Measurements from ENCODE around the gene ISLR2. TPM values are rescaled to one million over a fixed set of nuclear protein-coding genes. Genes with fewer than 3 reads are reported as not detected.
"Not testable (repeated sequence)": the region's sequence is repeated elsewhere in the genome, so short reads cannot be mapped to it uniquely, and the experiment has no call there.

ISLR2 gene, protein sequence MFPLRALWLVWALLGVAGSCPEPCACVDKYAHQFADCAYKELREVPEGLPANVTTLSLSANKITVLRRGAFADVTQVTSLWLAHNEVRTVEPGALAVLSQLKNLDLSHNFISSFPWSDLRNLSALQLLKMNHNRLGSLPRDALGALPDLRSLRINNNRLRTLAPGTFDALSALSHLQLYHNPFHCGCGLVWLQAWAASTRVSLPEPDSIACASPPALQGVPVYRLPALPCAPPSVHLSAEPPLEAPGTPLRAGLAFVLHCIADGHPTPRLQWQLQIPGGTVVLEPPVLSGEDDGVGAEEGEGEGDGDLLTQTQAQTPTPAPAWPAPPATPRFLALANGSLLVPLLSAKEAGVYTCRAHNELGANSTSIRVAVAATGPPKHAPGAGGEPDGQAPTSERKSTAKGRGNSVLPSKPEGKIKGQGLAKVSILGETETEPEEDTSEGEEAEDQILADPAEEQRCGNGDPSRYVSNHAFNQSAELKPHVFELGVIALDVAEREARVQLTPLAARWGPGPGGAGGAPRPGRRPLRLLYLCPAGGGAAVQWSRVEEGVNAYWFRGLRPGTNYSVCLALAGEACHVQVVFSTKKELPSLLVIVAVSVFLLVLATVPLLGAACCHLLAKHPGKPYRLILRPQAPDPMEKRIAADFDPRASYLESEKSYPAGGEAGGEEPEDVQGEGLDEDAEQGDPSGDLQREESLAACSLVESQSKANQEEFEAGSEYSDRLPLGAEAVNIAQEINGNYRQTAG
- total RNA-seq (2014; rRNA removed; shearing (Covaris generic)), result not detected in 2 replicates

DNA sequence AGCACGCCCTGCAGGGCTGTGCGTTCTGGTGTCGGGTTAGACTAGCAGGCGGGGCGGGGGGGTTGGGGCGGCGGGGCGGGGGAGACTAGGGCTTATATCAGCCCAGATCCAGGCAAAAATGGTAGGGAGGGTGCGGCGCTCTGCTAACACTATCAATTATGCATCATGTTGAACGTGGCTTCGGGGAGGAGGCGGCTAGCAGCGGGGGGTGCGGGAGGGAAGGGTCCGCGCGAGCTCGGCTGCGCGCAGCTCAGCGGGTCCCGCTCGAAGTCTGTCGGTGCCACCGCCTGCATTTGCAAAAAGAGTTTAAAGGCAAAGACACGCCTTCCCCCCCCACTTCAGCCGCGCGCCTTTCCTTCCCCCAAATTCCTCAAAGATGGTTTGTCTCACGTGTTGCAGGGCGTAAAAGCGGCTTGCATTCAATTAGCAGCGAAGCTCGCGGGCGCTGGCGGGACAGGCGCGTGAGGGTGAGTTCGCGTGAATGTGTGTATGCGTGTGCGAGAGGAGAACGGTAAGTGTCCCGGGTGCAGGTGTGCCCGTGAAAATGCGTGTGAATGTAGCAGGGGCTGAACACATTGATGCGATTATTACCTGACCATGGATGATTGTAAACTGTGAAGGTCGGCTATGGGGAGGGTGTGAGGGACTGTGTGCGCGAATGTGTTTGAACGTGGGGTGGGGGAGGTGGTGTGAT is at the start of gene ISLR2:
Gene ISLR2, plus strand, starts transcription at position 432 of the 694 bp plus-strand sequence. CDS start 2,169 bp downstream, outside the sequence.
- no peak for DNase-seq (ENCODE audit: low spot score)

DNA sequence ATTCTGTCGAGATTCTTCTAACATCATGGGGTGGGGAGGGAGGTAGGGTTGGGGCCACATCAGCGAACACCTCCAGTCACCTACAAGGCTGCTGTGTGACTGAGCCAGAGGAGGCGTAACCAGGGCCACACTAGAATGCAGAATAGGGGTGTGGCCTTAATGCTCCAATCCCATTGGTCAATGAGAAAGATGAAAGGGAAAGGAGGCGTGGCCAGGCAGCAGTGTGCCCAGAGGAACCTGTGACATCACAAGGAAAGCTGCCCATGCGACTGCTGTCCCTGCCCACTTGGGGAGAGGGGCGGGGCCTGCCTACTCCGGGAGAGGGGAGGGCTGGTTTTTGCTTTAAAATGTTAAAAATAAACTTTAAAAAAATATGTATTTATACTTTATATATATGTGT is 47.9 kb upstream of the ISLR2 start, which contains the start of gene GOLGA6A:
Gene GOLGA6A, minus strand, starts transcription at position 101 of the 400 bp plus-strand sequence. Its CDS starts 41 bp downstream, at position 60.
- DNase-seq (ENCODE audit: low spot score), result not testable (repeated sequence)

DNA sequence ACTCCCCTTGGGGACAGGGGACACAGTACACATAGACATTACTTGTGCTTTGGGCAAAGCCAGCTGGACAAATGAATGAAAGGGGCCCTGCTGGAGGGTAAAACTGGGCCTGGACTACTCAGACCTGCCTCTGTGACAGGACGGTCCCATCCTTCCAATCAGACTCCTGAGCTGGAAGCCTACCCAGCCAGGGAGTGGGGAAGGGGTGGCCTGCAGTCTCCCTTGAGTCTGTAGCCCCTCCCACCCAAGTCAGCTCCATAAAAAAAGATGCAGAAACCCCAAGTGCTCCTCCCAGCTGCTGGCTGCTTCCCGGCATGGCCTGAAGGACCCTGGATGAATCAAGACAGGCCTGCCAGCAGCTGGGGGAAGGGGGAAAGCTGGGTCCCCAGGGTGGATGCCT is 35.8 kb upstream of the ISLR2 start:
- DNase-seq (ENCODE audit: low spot score), result not testable (repeated sequence)

DNA sequence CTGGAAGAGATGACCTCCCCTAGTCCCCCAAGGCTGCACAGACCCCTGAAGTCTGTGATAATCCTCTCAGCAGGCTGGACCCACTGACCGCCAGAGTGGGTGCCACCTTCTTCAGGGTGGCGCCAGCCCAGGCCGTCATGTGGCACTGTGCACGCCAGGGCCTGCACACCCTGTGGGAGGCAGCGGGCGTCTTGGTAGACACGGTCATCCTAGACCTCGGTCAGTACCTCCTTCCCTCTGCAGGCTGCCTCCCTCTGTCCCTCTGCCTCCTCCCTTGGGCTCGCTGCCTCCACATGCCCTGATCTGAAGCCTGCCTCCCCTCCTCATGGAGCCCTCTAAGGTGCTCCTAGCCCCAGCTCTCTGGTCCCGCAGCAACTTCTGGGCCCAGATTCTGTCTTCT is 34.8 kb upstream of the ISLR2 start:
- not testable (repeated sequence) for DNase-seq (ENCODE audit: low spot score)

DNA sequence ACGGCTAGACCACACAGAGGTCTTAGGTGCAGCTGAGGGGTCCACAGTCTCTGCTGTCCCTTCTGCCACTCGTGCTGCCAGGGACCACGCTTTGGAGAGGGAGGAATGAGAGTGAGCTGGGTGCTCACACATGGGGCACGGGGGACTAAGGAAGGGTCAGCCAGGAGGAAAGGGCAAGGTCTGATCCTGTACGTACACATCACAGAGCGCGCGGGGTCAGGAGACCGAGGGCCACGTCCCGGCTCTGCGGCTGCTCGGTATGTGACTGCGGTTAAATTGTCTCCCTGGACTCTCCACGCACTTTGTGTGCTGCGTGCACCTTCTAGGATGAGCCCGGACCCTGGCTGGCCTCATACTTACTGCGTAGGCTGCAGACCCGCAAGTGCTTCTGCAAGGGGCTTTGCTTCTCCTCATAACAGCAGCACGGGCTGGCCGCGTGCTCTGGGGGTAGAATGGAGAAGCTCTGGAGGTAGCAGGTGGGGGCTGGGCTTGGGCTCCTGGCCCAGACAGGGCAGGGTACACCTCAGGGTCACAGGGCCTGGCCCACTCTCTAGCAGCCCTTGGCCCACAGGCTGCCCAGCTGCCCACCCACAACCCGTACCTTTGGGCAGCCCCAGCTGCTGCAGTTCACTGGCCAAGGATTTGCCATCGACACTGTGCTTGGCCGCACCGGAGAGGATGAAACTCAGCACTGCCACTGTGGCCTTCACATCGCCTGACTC is 33.5 kb upstream of the ISLR2 start:
- DNase-seq (ENCODE audit: low spot score), result not testable (repeated sequence)

DNA sequence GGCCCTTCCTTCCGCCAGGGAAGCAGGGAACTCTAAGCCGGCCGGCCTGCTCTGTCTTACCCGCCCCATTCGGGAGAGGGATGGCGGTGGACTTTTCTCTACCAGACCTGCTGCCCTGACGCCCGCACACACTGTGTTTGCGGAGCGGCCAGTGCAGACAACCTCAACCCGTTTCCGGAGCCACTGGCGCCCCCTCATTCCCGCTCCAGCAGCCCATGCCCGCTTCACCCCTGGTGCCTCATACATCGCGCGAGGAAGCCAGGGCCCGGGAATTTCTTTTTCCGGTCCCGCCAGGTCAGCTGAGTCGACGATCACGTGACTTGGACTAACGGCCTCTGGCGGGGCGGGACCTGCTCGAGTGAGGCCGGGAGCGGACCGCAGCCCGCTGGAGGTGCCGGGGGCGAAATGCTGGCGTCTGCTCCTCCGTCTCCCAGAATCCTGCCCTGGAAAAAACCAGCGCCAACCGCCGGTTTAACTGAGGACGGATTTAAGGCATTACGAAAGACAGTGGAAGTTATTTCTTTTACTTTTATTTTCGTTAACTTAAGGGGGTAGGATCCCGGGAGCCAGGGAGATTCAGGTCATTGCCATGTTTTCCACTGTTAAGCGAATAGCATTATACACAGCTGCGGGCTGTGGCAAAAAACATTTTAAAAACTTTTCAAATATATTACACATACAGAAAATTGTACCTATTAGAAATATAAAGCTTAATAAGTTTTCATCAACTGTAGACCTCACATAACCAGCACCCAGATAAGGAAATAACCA is 30.2 kb upstream of the ISLR2 start:
- peak; percentile 76 for DNase-seq (ENCODE audit: low spot score)

DNA sequence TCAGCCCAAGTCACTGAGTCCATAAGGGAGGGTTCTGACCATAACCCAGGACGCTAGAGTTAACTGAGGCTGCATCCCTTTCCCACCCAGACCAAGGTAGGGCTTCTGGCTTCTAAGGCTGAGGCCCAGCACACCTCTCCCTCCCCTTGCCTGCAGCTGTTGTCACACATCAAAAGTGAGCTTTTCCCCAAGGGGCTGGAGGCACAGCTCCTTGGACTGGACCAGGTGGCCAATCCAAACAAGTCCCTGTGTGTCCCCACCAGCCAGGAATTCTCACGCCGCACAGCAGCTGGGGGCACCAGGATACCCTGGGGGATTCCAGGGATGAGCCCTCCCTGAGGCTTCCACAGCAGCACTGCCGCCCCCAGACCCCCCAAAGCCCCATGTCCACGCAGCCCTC is 22.3 kb upstream of the ISLR2 start:
- DNase-seq (ENCODE audit: low spot score), result no peak

DNA sequence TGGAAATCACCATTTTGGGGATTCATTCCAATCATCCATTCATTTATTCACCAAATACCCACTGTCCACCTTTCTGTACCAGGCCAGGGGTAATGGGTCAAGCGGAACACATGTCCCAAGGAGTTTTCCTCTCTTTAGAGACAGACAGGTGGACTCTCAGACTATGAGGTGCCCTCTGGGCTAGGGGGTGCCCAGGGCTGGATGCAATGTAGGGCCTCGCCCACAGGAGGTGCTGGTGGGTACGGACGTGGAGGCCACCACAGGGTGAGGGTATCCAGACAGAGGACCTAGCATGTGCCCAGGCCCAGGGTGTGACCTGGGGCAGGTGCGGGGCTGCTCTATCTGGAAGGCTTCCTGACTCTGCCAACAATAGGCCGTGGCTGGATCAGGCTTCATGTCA is 21.8 kb upstream of the ISLR2 start:
- not testable (repeated sequence) for DNase-seq (ENCODE audit: low spot score)

DNA sequence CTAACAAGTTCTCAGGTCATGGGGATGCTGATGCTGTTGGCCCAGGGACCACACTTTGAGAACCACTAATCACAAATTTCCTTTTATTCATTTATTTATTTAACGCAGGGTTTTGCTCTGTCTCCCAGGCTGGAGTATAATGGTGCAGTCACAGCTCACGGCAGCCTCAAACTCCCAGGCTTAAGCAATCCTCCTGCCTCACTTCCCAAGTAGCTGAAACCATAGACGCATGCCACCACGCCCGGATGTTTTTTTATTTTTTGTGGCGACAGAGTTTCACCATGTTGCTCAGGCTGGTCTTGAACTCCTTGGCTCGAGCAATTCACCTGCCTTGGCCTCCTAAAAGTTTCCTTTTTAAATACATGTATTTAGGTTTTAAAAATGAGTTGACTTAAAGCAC is 20.7 kb upstream of the ISLR2 start:
- peak; percentile 11 for DNase-seq (ENCODE audit: low spot score)

DNA sequence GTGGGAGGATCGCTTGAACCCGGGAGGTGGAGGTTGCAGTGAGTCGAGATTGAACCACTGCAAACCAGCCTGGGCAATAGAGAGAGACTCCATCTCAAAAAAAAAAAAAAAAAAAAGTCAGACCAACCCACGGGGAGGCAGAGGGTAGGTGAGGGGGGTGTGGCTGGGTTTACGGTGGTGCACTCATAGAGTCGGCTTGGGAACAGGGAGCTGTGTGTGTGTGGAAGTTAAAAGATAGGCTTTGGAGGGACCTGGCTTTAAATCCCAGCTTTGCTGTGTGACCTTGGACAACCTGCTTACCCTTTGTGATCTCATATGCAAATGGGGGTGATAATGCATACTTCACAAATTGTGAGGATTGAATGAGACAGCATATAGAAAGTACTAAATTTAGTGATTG is 10.0 kb upstream of the ISLR2 start:
- DNase-seq (ENCODE audit: low spot score), result no peak

DNA sequence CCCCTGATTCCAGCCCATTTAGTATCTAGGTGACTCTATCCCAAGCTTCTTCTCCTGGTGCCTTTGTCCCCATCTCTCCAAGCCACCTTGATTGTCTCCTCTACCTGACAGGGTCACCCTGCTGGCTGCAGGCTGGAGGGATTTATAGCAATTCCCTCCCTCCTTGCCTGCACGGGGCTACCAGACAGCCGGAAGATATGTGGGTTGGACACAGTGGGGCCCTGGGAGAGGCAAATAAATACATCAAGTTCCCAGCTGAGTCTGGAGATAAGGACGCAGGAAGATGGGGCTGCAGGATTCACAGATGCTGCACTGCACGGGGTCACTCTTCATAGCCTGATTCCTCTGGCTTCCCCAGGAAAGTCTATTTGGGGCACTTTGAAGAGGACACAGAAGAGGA is 9.3 kb upstream of the ISLR2 start:
- DNase-seq (ENCODE audit: low spot score), result no peak

DNA sequence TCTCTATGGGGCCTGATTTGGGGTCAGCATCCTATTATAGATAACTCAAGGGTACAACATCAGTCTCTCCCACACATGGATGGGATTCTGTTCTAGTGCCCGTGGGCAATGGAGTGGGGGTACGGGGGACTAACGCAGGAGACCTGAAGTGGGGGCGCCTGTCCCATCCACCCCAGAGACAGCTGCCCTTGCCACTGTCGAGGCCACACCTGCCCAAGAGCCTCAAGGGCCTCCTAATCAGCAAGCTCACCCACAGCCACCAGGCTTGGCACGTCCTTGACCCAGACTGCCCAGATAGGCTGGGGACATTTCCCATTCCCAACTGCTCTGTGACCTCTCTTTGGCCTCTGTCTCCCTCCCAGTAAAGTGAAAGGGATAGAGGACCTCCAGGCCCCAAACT is 8.5 kb upstream of the ISLR2 start:
- DNase-seq (ENCODE audit: low spot score), result no peak

DNA sequence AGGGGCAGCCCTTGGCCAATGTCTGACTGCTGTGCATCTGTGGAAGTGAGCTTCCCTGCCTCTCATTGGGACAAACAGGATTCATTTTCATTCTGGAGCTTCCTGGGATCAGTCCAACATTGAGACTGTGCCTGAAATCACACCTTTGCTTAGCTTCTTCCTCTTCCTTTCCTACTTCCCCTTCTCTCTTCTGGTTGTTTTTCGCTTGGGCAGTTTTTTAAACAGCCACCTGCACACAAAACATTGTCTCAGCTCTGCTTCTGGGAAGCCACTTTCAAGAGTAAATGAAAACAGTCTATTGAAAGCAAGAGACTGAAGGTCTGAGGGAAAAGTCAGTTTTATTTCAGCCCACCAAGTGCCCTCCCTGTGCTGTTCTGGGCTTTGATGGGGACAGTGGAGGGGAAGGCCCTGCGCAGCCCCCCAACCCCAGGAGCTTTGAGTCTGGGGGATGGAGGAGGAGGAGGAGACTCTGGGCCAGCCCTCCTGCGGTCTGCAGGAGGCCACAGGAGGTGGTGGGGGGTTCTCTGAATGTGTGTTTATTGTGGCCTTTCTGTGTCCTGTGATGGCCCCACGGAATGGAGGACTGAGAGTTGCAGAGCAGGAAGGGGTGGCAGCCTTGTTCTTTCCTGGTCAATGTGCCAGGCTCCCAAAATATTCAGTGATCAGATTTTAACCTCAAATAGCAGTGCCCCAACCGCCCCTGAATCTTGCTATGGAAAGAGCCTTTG is 7.8 kb upstream of the ISLR2 start:
- no peak for DNase-seq (ENCODE audit: low spot score)

DNA sequence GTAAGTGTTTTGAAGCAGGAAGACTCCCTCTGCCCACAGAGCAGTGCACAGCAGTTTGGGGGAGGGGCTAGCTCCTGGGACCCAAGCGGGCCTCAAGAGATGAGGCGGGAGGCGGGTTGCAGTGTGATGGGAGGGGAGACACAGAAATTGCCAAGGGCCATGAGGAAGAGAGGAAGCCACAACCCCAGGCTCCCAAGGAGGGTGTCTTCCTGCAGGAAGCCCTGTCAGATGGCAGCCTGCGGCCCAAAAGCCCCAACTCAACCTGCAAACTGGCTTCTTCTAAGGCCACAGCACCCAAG is 7.3 kb upstream of the ISLR2 start:
- DNase-seq (ENCODE audit: low spot score), result no peak

DNA sequence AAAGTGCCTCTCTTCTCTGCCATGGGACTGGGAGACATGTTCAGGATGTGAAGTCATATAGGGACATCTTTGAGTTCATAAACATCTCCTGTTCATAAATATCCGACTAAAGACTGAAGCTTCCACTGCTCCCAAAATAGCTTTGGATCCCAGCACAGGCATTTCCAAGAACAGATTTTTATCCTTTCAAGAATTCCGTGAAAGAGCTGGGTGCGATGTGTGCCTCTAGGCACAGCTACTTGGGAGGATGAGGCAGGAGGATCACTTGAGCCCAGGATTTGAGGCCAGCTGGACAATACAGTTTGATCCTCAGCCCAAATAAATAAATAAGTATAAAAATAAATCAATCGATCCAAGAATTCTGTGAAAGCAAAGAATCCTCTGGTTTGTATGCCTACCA is 6.7 kb upstream of the ISLR2 start:
- DNase-seq (ENCODE audit: low spot score), result no peak

DNA sequence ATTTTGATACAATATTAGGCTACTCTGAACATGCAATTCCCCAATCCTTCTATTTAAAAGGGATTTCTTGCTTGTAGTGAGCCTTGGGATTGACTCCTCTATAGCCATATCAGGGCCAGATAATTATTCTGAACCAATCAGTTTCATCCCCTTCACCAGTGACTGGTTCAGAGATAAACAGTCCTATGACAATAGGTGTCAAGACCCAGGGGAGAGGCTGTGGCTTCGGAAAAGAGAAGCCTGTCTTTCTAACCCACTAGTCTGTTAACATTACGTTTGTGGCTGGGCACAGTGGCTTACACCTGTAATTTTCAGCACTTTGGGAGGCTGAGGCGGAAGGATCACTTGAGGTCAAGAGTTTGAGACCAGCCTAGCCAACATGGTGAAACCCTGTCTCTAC is 6.2 kb upstream of the ISLR2 start:
- DNase-seq (ENCODE audit: low spot score), result no peak

DNA sequence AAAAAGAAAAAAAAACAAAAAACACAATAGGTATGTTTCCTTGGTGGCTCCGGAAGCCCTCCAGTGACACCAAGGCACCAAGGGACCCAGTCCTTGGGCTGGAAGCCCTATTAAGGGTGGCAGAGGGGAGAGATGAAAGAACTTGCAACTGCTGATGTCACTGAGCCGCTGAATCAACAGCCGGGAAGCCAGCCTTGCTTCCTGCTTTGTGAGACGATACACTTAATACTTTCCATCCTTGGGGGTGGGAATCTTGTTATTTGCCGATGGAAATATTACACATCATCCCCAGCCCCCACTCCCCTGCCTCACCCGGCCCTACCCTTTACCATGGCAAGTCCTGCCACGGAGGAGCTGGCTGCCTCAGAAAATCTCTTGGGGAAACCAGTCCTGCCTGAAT is 5.6 kb upstream of the ISLR2 start:
- DNase-seq (ENCODE audit: low spot score), result no peak

DNA sequence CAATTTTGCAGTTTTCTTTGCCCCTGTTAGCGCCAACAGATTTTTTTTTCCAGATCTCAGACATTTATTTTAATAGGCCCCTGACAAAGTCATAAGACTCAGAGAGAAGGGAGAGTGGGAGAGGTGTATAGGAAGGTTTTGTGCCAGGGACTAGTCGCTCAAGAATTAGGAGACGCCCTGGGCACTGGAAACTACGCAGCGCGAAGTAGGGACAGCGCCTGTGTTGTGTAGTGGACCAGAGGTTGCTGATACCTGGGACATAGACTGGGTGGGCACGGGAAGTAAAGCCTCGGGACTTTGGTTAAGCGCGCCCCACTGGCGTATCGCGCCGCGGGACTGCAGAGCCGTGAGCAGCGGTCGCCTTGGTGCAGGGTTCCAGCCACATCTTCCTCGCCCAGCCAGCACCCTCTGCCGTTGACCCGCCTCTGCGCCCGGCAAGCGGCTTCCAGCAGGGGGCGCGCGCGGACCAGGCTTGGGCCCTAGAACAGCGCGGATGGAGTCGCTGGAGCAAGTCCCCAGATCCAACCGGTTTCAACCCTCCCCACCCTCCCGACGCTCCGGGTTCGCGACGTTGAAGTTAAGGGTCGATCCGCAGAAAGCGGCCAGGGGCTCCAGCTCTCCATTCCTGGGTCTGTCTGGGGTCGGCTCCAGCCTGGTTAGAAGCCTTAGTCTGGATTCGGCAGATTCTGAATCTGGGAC is 3.0 kb upstream of the ISLR2 start:
- peak; percentile 85 for DNase-seq (ENCODE audit: low spot score)

DNA sequence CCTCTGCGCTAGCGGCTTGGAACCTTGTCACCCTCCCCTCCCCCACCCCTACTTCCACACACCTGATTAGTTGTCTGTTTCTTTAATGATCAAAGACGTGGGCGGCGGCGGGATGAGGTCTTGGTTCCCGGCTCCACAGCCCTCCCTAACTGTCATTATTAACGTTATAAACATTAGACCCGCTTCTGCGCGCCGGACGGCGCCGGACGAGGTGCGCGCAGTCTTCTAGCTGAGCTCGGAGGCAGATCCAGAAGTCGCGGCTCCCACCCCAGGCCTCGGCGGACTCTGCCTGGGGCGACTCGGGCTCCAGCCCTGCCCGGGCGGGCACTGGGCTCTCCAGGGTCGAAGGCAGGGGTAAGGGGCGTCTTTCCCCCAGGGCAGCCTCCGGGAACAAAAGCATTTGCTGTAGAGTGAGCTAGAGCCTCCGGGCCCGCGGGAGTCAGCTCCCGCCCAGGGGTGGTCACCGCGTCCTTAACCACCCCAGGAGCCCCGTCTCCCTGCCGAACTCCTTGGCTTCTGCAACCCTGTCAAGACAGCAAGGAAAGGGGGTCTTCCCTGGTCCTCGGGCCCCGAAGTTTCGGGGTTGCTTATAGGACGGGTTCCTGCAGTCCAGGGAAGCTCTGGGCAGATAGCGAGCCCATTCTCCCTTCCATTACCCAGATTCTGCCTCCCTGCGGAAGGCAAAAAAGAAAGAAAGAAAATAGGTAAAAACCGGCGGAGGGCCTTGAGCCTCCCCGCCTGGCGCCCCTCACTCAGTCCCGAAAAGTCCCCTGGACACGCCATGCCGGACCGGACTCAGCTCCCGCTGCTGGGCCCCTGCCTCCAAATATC is 2.2 kb upstream of the ISLR2 start:
- no peak for DNase-seq (ENCODE audit: low spot score)
